NCI-H2227 (cell line): Measurements from ENCODE around the gene CD79A.

ENCODE experiments used
- DNase-seq: peaks from one replicate; lab custom pipeline; 2025; ENCODE audit not compliant: unreplicated experiment; lab: John Stamatoyannopoulos, UW

The CD79A gene

DNA sequence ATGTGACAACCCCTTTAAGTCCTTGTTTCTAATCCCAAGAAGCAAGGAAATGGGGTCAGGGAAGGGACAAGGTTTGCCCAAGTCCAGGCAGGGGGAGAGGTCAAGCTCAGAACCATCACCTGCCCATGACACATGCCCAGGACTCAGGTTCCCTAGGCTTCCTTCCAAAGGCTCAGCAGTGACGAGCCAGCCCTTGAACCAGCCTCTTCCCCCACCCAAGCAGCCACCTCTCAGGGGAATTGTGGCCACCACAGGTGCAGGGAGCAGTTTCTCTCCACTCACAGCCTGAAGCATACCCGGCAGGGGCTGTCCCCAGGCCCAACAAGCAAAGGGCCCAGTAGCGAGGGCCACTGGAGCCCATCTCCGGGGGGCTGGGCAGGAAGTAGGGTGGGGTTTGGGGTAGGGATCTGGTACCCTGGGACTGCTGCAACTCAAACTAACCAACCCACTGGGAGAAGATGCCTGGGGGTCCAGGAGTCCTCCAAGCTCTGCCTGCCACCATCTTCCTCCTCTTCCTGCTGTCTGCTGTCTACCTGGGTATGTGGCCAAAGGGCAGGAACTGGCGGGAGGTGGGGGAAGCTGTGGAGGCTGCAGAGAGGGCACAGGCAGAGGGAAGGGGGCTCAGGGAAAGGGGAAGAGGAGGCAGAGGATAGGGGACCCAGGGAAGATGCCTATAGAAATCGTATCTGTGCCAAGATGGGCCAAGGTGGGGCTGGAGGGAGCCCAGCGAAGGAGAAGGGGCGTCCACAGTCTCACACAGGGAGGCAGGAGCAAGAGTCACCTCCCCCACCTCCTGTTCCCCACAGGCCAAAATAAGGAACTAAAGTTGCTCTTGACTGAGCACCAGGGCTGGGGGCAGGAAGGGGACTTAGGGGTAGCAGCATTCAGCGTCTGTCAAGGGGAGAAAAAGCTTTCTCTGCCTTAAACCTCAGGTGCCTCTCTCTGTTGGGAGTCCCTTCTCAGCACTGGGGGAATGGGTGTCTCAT is at the start of gene CD79A:
Gene CD79A, plus strand, starts transcription at position 433 of the 986 bp plus-strand sequence. Its CDS starts 26 bp downstream, at position 459.
- DNase-seq = no peak

DNA sequence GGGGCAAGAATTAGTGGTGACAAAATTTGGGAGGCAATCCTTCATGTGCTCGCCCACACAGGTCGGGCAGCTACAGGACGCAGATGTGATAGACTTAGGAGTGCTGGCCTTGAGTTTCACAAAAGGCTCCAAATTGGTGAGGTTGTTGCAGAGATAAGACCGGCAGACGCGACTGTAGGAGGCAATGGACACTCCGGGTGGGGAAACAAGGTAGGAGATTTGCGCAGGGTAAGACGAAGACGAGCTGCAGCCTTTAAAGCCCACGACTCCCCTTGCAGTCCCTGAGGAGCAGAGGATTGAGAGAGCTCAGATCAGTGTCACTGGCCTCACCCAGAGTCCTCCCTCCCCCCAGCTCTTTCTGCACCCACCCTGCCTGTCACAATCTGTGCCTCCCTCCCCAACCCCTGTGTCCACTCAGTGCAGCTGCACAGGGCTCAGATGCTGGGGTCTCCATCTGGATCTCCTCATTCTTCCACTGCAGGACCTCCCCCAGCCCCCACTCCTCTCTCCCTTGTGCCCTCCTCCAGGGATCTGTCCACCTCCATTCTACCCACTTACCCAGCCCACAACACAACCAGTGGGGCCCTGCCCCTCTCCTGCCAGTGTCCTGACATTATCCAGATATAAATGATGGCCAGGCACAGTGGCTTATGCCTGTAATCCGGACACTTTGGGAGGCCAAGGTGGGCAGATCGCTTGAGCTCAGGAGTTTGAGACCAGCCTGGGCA is 38.9 kb upstream of the CD79A start:
- no peak for DNase-seq

DNA sequence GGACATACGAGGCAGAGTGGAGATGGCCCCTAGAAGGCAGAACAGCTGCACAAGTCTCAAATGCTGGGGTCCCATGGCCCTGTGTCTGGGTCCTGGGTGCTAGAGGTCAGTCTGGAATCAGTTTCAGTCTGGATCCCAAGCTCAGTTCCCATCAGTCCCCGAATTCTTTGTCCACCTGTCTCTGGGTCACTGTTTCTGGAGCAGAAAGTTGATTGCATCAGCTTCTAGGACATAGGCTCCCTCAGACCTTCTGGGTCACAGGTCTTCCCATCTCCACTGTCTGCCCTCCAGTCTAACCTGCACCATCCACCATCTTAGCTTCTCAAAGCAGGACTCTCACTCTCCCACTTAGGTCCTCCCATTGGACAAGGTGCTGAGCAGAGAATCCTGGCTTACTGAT is 37.9 kb upstream of the CD79A start:
- DNase-seq = no peak

DNA sequence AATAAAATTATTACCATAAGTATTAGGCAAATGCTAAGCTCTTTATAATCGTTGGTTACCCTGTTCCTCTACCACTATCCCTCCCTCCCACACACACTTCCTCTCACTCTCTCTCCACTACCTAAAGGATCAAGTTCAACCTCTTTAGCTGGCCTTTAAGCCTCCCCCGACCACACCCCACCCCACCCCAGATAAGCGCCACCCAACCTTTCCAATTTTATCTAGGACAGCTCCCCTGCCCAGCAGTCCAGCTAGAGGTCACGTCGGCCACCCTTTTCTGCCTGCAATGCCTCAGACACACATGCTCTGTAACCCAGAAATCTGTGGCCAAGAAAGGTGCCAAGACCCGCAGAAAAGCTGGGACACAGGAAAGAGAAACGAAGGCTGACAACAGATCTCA is 33.7 kb upstream of the CD79A start:
- DNase-seq = no peak

DNA sequence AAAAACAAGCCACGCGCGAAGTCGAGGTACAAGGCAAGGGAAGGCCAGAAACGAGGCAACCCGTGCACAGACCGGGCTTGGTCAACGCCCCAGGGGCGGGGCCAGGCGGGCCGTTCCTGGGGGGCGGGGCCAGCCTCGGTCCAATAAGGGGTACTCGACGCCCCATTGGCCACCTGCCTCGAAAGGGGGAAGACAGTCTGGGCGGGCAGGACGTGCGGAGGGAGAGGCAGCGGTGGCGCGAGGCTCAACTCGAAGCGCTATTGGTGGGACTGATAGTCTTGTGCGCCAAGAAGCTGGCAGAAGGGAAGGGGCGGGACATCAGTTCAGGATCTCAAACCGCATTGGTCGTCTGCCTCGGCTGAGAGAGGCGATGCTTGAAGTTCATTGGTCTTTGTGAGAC is 32.5 kb upstream of the CD79A start, which contains the start of gene LYPD4:
Gene LYPD4, minus strand, starts transcription at position 83 of the 400 bp plus-strand sequence. CDS start 5,398 bp downstream, outside the sequence.
- no peak for DNase-seq

DNA sequence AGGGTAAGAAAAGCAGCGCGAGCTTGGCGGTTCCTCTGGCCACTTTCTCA is 32.3 kb upstream of the CD79A start, which contains the start of gene DMRTC2:
Gene DMRTC2, plus strand, starts transcription at position 42 of the 50 bp plus-strand sequence. CDS start 2,387 bp downstream, outside the sequence.
- no peak for DNase-seq

DNA sequence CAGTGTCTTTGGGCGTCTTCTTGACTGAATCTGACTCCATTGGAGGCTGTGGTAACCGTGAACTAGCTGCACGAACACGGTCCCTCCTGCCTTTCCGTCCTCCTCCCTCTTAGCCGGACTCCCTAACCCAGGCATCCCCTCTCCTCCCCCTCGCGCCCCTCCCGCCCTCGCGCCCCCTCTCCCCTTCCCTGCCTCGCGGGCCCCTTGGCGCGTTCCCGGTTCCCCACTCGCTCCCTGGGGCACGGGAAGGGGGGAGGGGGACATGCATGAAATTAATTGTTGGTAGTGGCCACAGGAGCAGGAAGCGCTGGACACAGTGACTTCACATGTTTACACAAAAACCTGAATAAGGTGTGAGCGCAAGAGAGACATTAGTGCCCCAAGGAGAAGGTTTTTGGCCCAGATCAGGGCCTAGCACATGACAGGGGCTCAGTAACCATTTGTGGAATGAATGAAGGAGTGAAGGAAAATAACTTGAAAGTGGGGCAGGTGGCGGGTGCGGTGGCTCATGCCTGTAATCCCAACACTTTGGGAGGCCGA is 32.0 kb upstream of the CD79A start:
- DNase-seq = no peak

DNA sequence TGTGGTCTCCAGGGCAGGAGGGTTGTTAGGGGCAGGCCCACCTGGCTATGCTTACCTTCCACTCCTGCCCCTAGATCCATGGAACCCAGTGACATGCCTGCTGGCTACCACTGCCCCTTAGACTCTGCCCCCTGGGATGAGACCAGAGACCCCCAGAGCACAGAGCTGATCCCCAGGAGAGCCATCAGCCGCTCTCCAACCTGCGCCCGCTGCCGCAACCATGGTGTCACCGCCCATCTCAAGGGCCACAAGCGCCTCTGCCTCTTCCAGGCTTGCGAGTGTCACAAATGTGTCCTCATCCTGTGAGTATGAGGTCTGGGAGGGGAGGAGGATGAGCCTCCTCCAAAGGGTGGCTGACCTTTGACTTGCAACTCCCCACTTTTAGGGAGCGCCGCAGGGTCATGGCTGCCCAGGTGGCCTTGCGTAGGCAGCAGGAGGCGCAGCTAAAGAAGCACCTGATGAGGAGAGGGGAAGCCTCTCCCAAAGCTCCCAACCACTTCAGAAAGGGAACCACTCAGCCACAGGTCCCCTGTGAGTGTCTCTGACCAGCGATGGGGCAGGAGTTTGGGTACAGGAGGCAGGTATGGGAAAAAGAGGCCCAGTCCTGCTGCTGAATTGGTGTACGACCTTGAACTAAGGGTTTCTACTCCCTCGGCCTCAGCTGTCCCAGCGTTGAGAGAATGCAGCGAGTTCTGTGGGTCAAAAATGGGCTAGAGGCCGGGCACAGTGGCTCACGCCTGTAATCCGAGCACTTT is 29.6 kb upstream of the CD79A start:
- DNase-seq = no peak

DNA sequence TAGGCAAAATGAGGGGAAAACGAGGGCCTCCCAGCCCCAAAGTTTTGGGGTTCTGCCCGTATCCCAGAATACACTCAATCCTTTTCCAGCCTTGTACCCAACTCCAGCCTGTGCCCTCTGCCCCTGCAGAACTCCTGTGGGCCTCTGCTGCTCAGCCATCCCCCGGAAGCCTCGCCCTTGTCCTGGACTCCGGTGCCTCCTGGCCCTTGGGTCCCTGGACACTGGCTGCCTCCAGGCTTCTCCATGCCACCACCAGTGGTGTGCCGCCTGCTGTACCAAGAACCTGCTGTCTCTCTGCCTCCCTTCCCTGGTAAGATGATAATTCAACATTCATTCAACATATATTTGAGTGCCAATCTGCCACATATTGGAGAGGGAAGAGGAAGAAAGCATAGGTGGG is 28.4 kb upstream of the CD79A start:
- DNase-seq = no peak

DNA sequence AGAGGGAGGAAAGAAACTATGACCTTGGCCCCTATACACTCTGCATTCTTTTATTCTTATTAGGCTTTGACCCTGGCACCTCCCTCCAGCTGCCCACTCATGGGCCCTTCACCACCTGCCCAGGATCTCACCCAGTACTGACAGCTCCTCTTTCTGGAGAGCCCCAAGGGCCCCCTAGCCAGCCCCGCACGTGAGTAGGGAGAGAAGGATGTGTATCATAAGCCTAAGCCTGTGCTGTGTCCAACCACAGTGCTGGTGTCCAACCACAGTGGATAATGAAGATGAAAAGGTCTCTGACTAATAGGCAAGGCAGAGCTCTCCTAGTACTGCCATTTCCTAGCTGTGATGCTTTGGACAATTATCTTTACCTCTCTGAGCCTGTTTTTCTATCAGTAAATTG is 28.0 kb upstream of the CD79A start:
- DNase-seq = no peak

DNA sequence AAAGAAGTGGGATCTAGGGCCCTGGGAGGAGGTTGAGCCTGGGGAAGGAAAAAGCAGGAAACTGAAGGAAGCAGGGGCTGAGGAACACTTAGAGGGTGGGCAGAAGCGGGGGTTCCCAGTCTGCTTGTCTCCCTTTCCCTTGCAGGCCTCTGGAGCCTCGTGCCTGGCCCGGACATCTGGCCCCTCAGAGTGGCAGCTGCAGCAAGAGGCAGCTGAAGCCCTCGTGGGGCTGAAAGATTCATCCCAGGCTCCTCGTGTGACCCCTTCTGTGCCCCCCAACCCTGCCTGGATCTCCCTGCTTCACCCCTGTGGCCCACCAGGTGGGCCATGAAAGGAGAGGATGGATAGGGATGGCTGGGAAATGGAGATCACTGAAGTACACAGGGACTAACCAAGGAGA is 26.7 kb upstream of the CD79A start:
- no peak for DNase-seq

DNA sequence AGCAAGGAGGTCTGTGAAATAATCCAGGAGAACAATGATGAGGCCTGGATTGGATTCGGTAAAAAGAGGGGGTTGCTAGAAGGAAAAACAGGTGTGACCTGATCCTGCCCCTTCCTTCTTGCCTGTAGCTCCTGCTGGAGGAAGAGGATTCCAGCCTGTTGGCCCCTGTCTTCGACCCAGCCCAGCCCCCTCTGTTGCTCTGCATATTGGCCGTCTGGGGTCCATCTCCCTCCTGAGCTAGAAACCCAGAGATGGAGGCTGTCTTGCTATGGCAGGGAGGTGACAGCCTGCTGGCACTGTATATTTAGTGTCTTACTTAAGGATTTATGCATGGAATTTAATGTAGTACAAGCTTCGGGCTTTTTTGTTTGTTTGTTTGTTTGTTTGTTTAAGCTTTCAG is 25.6 kb upstream of the CD79A start:
- DNase-seq = no peak

DNA sequence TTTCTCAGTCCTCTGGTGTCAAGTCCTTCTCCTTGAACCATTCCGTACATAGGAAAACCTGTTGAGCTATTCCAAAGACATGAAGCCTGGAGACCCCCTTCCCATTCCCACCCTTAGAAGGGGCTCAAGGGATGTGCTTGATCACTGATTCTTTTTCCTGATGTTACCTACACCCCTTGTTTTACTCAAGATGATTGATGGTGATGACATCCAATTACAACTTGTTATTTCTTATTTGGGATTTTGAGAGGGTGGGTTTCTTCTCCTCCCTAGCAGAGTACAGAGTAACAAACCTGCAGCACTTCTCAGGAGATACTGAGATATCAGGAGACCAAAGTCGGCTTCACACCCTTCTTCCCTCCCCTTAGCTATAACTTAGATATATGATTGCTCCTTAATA is 23.7 kb upstream of the CD79A start:
- DNase-seq = no peak

DNA sequence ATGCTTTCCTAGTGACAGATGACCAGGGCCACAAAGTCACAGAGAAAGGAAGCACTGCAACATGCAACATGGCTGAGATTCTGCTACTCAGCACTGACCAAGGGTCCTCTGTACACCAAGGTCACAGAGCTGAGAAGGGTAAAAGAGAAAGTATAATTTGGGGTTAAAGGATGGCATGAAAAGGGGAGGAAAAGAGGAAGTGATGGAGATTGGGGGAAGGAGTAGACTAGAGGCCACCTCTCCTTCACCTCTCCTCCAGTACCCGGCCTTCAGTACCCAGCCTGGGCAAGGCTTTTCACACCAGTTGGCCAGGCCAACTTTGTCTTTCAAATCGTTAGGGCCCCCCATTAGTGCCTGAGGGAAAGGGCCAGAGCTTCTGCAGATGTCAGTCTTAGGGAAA is 23.3 kb upstream of the CD79A start:
- DNase-seq = no peak

DNA sequence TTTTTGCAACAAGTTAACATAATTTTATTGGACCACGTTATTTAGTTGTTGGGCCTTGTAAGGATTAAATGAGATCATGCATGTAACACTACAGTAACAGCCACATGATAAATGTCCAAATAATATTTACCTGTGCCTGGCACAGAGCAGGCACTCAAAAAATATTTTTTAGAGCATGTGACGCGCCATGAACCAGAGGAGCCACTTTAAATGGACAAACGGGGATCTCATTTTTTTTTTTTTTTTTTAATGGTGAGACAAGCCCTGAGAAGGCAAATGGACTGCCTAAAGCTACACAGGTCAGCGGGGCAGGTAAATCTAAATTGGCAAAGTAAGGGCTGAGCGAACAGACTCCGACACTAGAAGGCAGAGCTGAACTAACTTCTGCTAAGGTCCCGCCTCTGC is 17.9 kb upstream of the CD79A start:
- DNase-seq = no peak

DNA sequence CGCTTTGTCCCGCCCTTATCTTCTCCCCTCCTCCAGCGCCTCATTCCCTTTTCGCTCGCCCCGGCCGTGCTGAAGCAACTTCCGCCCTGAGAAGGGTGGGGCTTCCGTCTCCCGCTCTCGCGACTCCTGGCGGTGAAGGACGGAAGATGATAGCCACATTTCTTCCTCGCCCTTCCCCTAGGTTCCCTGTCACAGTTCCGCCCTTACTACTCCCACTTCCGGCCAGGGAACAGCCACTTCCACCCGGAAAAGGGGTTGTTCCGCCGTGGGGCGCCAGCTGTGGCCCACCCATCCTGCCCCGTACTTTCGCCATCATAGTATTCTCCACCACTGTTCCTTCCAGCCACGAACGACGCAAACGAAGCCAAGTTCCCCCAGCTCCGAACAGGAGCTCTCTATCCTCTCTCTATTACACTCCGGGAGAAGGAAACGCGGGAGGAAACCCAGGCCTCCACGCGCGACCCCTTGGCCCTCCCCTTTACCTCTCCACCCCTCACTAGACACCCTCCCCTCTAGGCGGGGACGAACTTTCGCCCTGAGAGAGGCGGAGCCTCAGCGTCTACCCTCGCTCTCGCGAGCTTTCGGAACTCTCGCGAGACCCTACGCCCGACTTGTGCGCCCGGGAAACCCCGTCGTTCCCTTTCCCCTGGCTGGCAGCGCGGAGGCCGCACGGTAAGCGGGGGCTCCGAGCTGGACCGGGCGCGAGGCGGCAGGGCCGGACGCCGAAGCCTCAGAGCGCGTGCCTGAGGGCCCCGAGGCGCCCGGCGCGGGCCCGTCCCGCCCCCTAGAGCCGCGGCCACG is 17.3 kb upstream of the CD79A start, which contains the start of gene RPS19:
Gene RPS19, plus strand, starts transcription at position 638 of the 801 bp plus-strand sequence. CDS start 520 bp downstream, outside the sequence.
- peak; percentile 100 for DNase-seq

DNA sequence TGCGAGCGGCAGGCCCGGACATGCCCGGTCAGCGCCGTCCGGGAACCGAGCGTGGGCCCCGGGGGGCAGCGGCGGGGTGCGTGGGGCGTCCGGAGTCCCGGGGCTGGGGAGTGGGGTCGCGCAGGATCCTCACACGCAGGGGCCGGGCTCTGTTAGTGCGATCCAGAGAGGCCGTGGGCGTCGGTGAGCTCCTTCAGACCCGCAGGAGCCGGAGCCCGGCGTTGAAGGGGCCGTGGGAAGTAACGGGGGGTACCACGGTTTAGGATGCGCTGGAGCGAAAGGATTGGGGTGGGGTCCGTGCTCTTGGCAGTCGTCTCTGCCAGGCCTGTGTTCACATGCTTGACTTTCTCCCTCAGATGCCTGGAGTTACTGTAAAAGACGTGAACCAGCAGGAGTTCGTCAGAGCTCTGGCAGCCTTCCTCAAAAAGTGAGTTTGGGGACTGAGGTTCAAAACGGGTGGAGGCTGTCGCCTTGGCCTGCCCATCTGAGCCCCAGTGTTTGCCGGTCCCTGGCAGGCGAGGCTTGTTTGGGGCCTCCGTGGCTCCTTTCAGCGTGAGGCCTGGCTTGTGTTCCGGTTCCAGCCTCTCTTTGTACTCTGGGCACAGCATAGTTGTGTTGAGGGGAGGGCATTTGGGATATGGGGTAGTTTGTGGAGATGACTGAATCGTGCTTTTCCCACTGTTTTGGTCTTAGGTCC is 16.5 kb upstream of the CD79A start:
- peak; percentile 76 for DNase-seq

DNA sequence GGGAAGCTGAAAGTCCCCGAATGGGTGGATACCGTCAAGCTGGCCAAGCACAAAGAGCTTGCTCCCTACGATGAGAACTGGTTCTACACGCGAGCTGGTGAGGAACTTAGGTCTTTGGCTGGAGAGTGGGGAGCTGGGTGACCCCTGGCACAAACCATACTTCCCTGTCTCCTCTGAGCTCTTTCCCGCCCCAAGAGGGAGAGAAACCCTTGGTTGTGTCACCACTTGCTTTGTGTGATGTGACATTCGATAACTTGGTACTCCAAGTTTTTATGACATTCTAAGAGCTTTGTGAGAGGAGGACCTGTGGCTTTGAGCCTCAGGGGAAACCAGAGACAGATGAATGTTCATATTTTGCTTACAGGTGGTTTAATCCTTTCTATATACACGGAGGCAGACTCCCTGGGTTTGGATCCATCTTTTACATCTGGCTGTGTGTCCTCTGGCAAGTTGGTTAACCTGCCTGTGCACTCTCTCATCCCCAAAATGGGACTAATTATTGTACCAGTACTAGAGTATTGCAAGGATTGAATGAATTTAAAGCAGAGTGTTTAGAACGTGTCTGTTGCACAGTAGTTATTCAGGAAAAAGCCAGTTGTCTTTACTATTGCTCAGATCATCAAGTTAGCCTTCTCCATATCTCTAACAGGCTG is 15.8 kb upstream of the CD79A start:
- no peak for DNase-seq

DNA sequence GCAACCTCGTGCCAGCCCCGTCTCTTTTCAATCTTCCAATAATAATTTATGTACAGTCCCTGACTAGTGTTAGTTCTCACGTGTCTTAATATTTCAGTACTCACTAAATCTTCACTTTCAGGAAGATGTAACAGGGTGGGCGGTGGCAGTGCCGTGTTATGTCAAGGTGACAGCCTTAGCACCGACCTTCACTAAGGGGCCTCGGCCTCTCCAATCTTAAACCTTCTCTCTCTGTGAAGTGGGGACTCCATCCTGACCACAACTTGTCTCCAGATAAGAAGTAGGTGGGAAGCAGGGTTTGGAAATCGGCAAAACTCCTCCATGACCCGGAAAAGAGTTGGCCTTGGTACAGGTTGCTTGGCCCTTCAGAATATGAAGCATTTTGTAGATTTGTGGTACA is 15.2 kb upstream of the CD79A start:
- DNase-seq = no peak
